Liver (tissue), 9 donors: Measurements from ENCODE around the gene DACH1. TPM values are rescaled to one million over a fixed set of nuclear protein-coding genes. Genes with fewer than 3 reads are reported as not detected.

Experiments used
- DNase-seq: peaks from one replicate; pipeline ENCODE4 v3.0.0-alpha.2; 2017; ENCODE audit warnings: low spot score
- H3K27ac ChIP-seq, 2 donors: one replicate each; pipeline ENCODE4 v1.7.0; 2013; ENCODE audit warnings: inconsistent platforms in 2 of 2, low read length in 2 of 2, control low read depth in 1 of 2, low read depth in 1 of 2, mild to moderate bottlenecking in 1 of 2
- H3K27me3 ChIP-seq, 4 donors: one replicate each; pipeline versions ENCODE4 v1.6.1 to v1.7.0; 2013; ENCODE audit warnings: low read length in 3 of 4, inconsistent platforms in 1 of 4, mild to moderate bottlenecking in 1 of 4, moderate library complexity in 1 of 4; ENCODE audit not compliant: control insufficient read depth in 4 of 4, insufficient read depth in 4 of 4
- H3K36me3 ChIP-seq, 4 donors: one replicate each; pipeline versions ENCODE4 v1.6.1 to v1.7.0; 2013; ENCODE audit warnings: low read length in 3 of 4, mild to moderate bottlenecking in 3 of 4, low read depth in 1 of 4, moderate library complexity in 1 of 4; ENCODE audit not compliant: control insufficient read depth in 4 of 4, insufficient read depth in 3 of 4
- H3K4me1 ChIP-seq, 4 donors: one replicate each; pipeline versions ENCODE4 v1.6.1 to v1.7.0; 2013; ENCODE audit warnings: low read length in 3 of 4, mild to moderate bottlenecking in 3 of 4, moderate library complexity in 1 of 4; ENCODE audit not compliant: control insufficient read depth in 4 of 4, insufficient read depth in 4 of 4
- H3K4me3 ChIP-seq, 3 donors: one replicate each; pipeline versions ENCODE4 v1.6.1 to v1.7.0; 2013; ENCODE audit warnings: low read length in 3 of 3, control low read depth in 1 of 3, low read depth in 1 of 3, mild to moderate bottlenecking in 1 of 3
- H3K9ac ChIP-seq, 2 donors: one replicate each; pipeline ENCODE4 v1.7.0; 2013; ENCODE audit warnings: low read length in 2 of 2, mild to moderate bottlenecking in 2 of 2, moderate library complexity in 2 of 2, control low read depth in 1 of 2, low read depth in 1 of 2
- H3K9me3 ChIP-seq, 4 donors: one replicate each; pipeline versions ENCODE4 v1.6.1 to v1.7.0; 2013; ENCODE audit warnings: low read length in 3 of 4; ENCODE audit not compliant: control insufficient read depth in 4 of 4
- ATF3 ChIP-seq: IDR thresholded peaks from 2 replicates; pipeline ENCODE4 v1.6.1; 2016; ENCODE audit warnings: antibody characterized with exemption
- CTCF ChIP-seq: fragments of 150-350 bp; IDR thresholded peaks from 2 replicates; pipeline ENCODE4 v1.5.1; 2017; ENCODE audit warnings: improper control_type of control experiment, low read depth, low read length; ENCODE audit not compliant: missing input control
- EGR1 ChIP-seq, 2 donors: IDR thresholded peaks; 2 replicates each; pipeline ENCODE4 v1.6.1; 2016 to 2018; ENCODE audit warnings: antibody characterized with exemption in 2 of 2, low read depth in 2 of 2
- FOXA1 ChIP-seq: IDR thresholded peaks from 2 replicates; pipeline ENCODE4 v1.6.1; 2016; ENCODE audit warnings: antibody characterized with exemption
- FOXA2 ChIP-seq: IDR thresholded peaks from 2 replicates; pipeline ENCODE4 v1.6.1; 2016; ENCODE audit warnings: antibody characterized with exemption
- GABPA ChIP-seq, 2 donors: IDR thresholded peaks in 1 of 2; conservative IDR thresholded peaks in 1 of 2; 2 replicates each; pipeline ENCODE4 v1.6.1; 2016; ENCODE audit warnings: antibody characterized with exemption in 2 of 2, mild to moderate bottlenecking in 1 of 2, moderate library complexity in 1 of 2
- HNF4A ChIP-seq, 2 donors: conservative IDR thresholded peaks; 2 replicates each; pipeline ENCODE4 v1.6.1; 2016; ENCODE audit warnings: antibody characterized with exemption in 2 of 2, mild to moderate bottlenecking in 2 of 2
- HNF4G ChIP-seq: IDR thresholded peaks from 2 replicates; pipeline ENCODE4 v1.6.1; 2016; ENCODE audit warnings: antibody characterized with exemption
- JUND ChIP-seq, 2 donors: IDR thresholded peaks; 2 replicates each; pipeline ENCODE4 v1.6.1; 2016; ENCODE audit warnings: antibody characterized with exemption in 2 of 2
- MAX ChIP-seq: IDR thresholded peaks from 2 replicates; pipeline ENCODE4 v1.6.1; 2016; ENCODE audit warnings: antibody characterized with exemption
- RAD21 ChIP-seq, 2 donors: IDR thresholded peaks; 2 replicates each; pipeline ENCODE4 v1.6.1; 2016; ENCODE audit warnings: antibody characterized with exemption in 2 of 2, mild to moderate bottlenecking in 2 of 2
- REST ChIP-seq: IDR thresholded peaks from 2 replicates; pipeline ENCODE4 v1.6.1; 2016; ENCODE audit warnings: antibody characterized with exemption, mild to moderate bottlenecking
- RXRA ChIP-seq, 2 donors: IDR thresholded peaks; 2 replicates each; pipeline ENCODE4 v1.6.1; 2017 to 2018; ENCODE audit warnings: antibody characterized with exemption in 2 of 2, mild to moderate bottlenecking in 1 of 2
- SP1 ChIP-seq: IDR thresholded peaks from 2 replicates; pipeline ENCODE4 v1.6.1; 2018; ENCODE audit warnings: antibody characterized with exemption, mild to moderate bottlenecking
- YY1 ChIP-seq: IDR thresholded peaks from 2 replicates; pipeline ENCODE4 v1.6.1; 2016; ENCODE audit warnings: antibody characterized with exemption, mild to moderate bottlenecking
- ZBTB33 ChIP-seq: IDR thresholded peaks from 2 replicates; pipeline ENCODE4 v1.6.1; 2016; ENCODE audit warnings: antibody characterized with exemption
- WGBS: extraction: QIAGEN DNeasy Blood & Tissue Kit; methylation state at CpG from one replicate; pipeline ENCODE4 v1.1.7; 2013; 5-methylcytosine and 5-hydroxymethylcytosine counted together
- polyA plus RNA-seq, 2 donors: library from polyadenylated mRNA; stranded (reverse) in 1 of 2; unstranded in 1 of 2; fragments of 200-250 nt in 1 of 2; fragments of >200 nt in 1 of 2; fragmentation: Nextera tagmentation in 1 of 2; extraction: Ambion mirVana in 1 of 2; gene quantifications; one replicate each; pipeline versions ENCODE4 v1.2.1 to v1.2.3, GENCODE V29; 2013 to 2015
- total RNA-seq, 2 donors: library from RNA; depleted of rRNA; stranded (reverse); fragments of >200 nt; gene quantifications; one replicate each; pipeline ENCODE4 v1.2.3, GENCODE V29; 2014
- donor health status: healthy.
- donor health status: healthy.
- donor health status: healthy.
- donor health status: healthy.
- donor health status: healthy.

The DACH1 gene
- total and polyA plus RNA-seq, 4 donors, result 0.28 to 1.9 (median 0.77) TPM

GRCh38 chr13:71721104-71721503 lies 145.9 kb downstream of the DACH1 start:
- no peaks in the 10 kb centered on the region for H3K27me3 ChIP-seq
- H3K4me1 ChIP-seq, result no peaks in the 10 kb centered on the region
- no peak overlapping the region for H3K4me3 ChIP-seq
- TF ChIP-seq JUND (IDR thresholded peaks at IDR 0.05) (no peak), GABPA (IDR thresholded peaks at IDR 0.05 in 1 of 2, conservative IDR thresholded peaks at IDR 0.05 in 1 of 2) (no peak), ATF3 (no peak), HNF4A (conservative IDR thresholded peaks at IDR 0.05) (no peak), CTCF (no peak), YY1 (no peak), RAD21 (IDR thresholded peaks at IDR 0.05) (no peak), HNF4G (no peak), MAX (no peak), SP1 (no peak), REST (no peak), RXRA (IDR thresholded peaks at IDR 0.05) (no peak), FOXA1 (no peak), EGR1 (IDR thresholded peaks at IDR 0.05; ENCODE audit: low read depth in 2 of 2) (no peak), ZBTB33 (no peak), FOXA2 (no peak)
- H3K27ac ChIP-seq, result no peak overlapping the region
- no peaks in the 10 kb centered on the region for H3K9me3 ChIP-seq
- H3K9ac ChIP-seq, result no peak overlapping the region
- no peaks in the 10 kb centered on the region for H3K36me3 ChIP-seq
- no peak for DNase-seq
- 94% methylated on average over 1 of the region's 1 CpG for WGBS

GRCh38 chr13:71718931-71719330 lies 148.1 kb downstream of the DACH1 start:
- DNase-seq, result no peak
- H3K27ac ChIP-seq, result no peak overlapping the region
- no peak overlapping the region for H3K4me3 ChIP-seq
- H3K9me3 ChIP-seq, result no peaks in the 10 kb centered on the region
- 68% methylated on average over 1 of the region's 1 CpG for WGBS
- H3K27me3 ChIP-seq, result no peaks in the 10 kb centered on the region
- no peaks in the 10 kb centered on the region for H3K4me1 ChIP-seq
- TF ChIP-seq JUND (IDR thresholded peaks at IDR 0.05), result no peak
- no peak for TF ChIP-seq SP1
- no peak for TF ChIP-seq FOXA2
- no peaks in the 10 kb centered on the region for H3K36me3 ChIP-seq
- no peak overlapping the region for H3K9ac ChIP-seq
